DOHH2 (cell line): ENCODE data around the gene C2orf15.
"Not testable (repeated sequence)": the region's sequence is repeated elsewhere in the genome, so short reads cannot be mapped to it uniquely, and the experiment has no call there.

Experiments
- H3F3A ChIP-seq: fragments of 200-600 bp; sonication (generic), shearing (Covaris generic); 2 replicates; pipeline ENCODE4 v1.6.0; 2016; ENCODE audit warnings: antibody characterized with exemption, mild to moderate bottlenecking; ENCODE audit not compliant: control insufficient read depth, insufficient read depth
- H3K27ac ChIP-seq: fragments of 200-600 bp; sonication (generic); 2 replicates; pipeline ENCODE4 v1.5.1; 2014; ENCODE audit warnings: low read depth, mild to moderate bottlenecking, low read length, moderate library complexity
- H3K27me3 ChIP-seq: fragments of 200-600 bp; sonication (generic); 2 replicates; pipeline ENCODE4 v1.6.1; 2014; ENCODE audit warnings: mild to moderate bottlenecking, low read length, mixed read lengths; ENCODE audit not compliant: control insufficient read depth
- H3K36me3 ChIP-seq: fragments of 200-600 bp; sonication (generic); 2 replicates; pipeline ENCODE4 v1.6.1; 2014; ENCODE audit warnings: mild to moderate bottlenecking, low read length, moderate library complexity, mixed read lengths; ENCODE audit not compliant: control insufficient read depth
- H3K4me1 ChIP-seq: fragments of 200-600 bp; sonication (generic); 2 replicates; pipeline ENCODE4 v1.6.1; 2014; ENCODE audit warnings: mild to moderate bottlenecking, low read length, mixed read lengths; ENCODE audit not compliant: control insufficient read depth
- H3K4me2 ChIP-seq: fragments of 200-600 bp; sonication (generic); 2 replicates; pipeline ENCODE4 v1.6.0; 2014; ENCODE audit warnings: mild to moderate bottlenecking, low read length, moderate library complexity
- H3K4me3 ChIP-seq: fragments of 200-600 bp; sonication (generic); 2 replicates; pipeline ENCODE4 v1.5.1; 2014; ENCODE audit warnings: mild to moderate bottlenecking, low read length, mixed read lengths
- H3K79me2 ChIP-seq: fragments of 200-600 bp; sonication (generic); 2 replicates; pipeline ENCODE4 v1.6.1; 2014; ENCODE audit warnings: mild to moderate bottlenecking, low read length, mixed read lengths; ENCODE audit not compliant: control insufficient read depth
- H3K9me2 ChIP-seq: fragments of 200-600 bp; sonication (generic); replicated peaks from 2 replicates; pipeline ENCODE4 v1.6.1; 2014; ENCODE audit warnings: mild to moderate bottlenecking, low read length, mixed read lengths; ENCODE audit not compliant: control insufficient read depth
- H3K9me3 ChIP-seq: fragments of 200-600 bp; sonication (generic); 2 replicates; pipeline ENCODE4 v1.6.1; 2014; ENCODE audit warnings: antibody characterized with exemption, low read length, mixed read lengths; ENCODE audit not compliant: control insufficient read depth, insufficient read depth
- H4K20me1 ChIP-seq: fragments of 200-600 bp; sonication (generic); 2 replicates; pipeline ENCODE4 v1.6.0; 2014; ENCODE audit warnings: low read depth, mild to moderate bottlenecking, antibody characterized with exemption, low read length, moderate library complexity; ENCODE audit not compliant: control insufficient read depth, insufficient read depth
- EZH2phosphoT487 ChIP-seq: fragments of 200-600 bp; sonication (generic); IDR thresholded peaks from 2 replicates; pipeline ENCODE4 v1.6.1; 2017; ENCODE audit warnings: borderline replicate concordance, mild to moderate bottlenecking, antibody characterized with exemption, low read length, moderate library complexity, mixed read lengths
- TF ChIP-seq, protein P1 (sequence below): fragments of 200-600 bp; sonication (generic); IDR thresholded peaks from one replicate; pipeline ENCODE4 v1.5.1; 2014; ENCODE audit warnings: antibody characterized with exemption, mild to moderate bottlenecking, low read depth, low read length; ENCODE audit not compliant: poor library complexity, severe bottlenecking

The C2orf15 gene

DNA sequence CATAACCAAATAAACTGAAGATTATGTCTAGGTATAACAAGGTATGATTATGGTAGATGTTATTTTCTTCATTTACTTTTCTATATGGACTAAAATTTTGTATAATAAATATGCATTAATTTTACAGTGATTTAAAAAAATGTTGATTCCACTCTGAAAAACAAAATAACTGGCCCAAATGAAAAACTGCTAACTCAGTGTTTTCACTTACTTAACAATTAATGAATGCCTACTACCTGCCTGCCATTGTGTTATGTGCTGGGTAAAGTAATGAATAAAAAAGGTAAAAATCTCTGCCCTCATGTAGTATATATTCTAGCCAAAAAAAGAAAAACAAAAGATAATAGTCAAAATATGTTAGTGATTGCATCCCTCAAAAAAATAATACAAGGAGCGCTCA is 29.6 kb upstream of the C2orf15 start:
- Histone ChIP-seq H3K4me3 (no peak overlapping the region), H3K4me2 (no peak overlapping the region)
- TF ChIP-seq, protein P1, sequence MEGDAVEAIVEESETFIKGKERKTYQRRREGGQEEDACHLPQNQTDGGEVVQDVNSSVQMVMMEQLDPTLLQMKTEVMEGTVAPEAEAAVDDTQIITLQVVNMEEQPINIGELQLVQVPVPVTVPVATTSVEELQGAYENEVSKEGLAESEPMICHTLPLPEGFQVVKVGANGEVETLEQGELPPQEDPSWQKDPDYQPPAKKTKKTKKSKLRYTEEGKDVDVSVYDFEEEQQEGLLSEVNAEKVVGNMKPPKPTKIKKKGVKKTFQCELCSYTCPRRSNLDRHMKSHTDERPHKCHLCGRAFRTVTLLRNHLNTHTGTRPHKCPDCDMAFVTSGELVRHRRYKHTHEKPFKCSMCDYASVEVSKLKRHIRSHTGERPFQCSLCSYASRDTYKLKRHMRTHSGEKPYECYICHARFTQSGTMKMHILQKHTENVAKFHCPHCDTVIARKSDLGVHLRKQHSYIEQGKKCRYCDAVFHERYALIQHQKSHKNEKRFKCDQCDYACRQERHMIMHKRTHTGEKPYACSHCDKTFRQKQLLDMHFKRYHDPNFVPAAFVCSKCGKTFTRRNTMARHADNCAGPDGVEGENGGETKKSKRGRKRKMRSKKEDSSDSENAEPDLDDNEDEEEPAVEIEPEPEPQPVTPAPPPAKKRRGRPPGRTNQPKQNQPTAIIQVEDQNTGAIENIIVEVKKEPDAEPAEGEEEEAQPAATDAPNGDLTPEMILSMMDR, result no peak
- no peak for TF ChIP-seq EZH2phosphoT487

DNA sequence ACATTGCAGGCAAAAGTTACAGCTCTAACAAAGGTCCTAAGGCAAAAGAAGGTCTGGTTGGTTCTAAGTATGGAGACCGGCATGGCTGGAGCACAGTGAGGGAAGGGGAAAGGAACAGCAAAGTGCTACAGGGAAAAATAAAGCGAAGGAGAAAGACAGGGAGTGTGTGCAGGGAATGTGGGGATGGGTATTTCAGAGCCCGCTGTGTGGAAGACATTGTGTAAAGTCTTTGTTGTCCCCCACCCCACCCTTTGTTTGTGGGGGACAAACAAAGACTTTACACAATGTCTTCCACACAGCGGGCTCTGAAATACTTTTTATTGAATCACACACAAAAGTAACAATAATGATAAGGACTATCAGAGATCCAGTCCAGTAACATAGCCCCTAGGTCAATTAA is 28.9 kb upstream of the C2orf15 start:
- Histone ChIP-seq H3K4me1 (no peaks in the 10 kb centered on the region), H3K4me2 (no peak overlapping the region), H3K79me2 (no peaks in the 10 kb centered on the region), H4K20me1 (no peaks in the 10 kb centered on the region), H3K27me3 (no peaks in the 10 kb centered on the region), H3K36me3 (no peaks in the 10 kb centered on the region), H3F3A (no peaks in the 10 kb centered on the region), H3K27ac (no peak overlapping the region), H3K9me2 (no peaks in the 10 kb centered on the region), H3K4me3 (no peak overlapping the region), H3K9me3 (no peaks in the 10 kb centered on the region)
- TF ChIP-seq, protein P1, result no peak
- no peak for TF ChIP-seq EZH2phosphoT487

More for the DNA sequence above, 29.6 kb upstream of the C2orf15 start:
- Histone ChIP-seq H3K9me3 (no peaks in the 10 kb centered on the region), H3K36me3 (no peaks in the 10 kb centered on the region), H3K4me1 (peaks cover 2% of the 10 kb centered on the region), H3K27ac (no peak overlapping the region), H3K27me3 (no peaks in the 10 kb centered on the region), H3F3A (no peaks in the 10 kb centered on the region), H4K20me1 (no peaks in the 10 kb centered on the region), H3K9me2 (no peaks in the 10 kb centered on the region), H3K79me2 (no peaks in the 10 kb centered on the region)

DNA sequence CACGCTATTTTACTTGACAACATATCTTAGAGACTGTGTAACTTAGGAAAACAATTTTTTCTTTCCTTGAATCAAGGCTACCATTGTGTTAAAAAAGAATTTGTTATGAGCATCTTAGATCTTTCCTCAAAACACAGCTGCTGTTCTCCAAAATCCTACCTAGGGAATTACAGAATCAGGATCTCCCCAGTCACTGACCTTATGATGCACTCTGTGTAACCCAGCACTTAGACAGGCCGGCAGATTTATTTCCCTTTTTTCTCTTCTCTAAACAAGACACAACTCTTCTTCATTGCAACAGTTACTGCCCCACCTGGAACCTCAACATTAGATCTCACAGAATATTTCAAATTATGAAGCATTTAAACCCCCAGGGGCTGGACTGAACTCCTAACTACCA is 13.5 kb upstream of the C2orf15 start:
- H3F3A ChIP-seq, result no peaks in the 10 kb centered on the region
- no peak overlapping the region for H3K4me3 ChIP-seq
- no peaks in the 10 kb centered on the region for H3K27me3 ChIP-seq
- no peak overlapping the region for H3K4me2 ChIP-seq
- H3K9me3 ChIP-seq, result peaks cover 5% of the 10 kb centered on the region; the same call in 1 of the 2 replicates
- H4K20me1 ChIP-seq, result no peaks in the 10 kb centered on the region
- TF ChIP-seq, protein P1, result no peak
- H3K36me3 ChIP-seq, result peaks cover 19% of the 10 kb centered on the region
- no peaks in the 10 kb centered on the region for H3K79me2 ChIP-seq
- no peaks in the 10 kb centered on the region for H3K4me1 ChIP-seq
- H3K27ac ChIP-seq, result no peak overlapping the region
- H3K9me2 ChIP-seq, result no peaks in the 10 kb centered on the region

DNA sequence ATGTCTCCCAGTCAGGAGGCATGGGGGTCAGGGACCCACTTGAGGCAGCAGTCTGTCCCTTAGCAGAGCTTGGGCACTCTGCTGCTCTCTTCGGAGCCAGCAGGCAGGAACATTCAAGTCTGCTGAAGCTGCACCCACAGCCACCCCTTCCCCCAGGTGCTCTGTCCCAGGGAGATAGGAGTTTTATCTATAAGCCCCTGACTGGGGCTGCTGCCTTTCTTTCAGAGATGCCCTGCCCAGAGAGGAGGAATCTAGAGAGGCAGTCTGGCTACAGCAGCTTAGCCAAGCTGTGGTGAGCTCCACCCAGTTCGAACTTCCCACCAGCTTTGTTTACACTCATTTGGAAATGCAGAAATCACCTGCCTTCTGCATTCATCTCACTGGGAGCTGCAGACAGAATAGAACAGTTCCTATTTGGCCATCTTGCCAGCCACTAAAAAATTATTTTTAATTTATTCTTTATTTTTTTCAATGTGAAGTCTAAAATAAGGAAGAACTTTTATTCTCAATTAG is 6.4 kb upstream of the C2orf15 start:
- not testable (repeated sequence) for H3F3A ChIP-seq, H3K27me3 ChIP-seq, H3K4me1 ChIP-seq, H3K9me3 ChIP-seq, H3K9me2 ChIP-seq, H4K20me1 ChIP-seq, H3K36me3 ChIP-seq, H3K4me2 ChIP-seq, H3K4me3 ChIP-seq, H3K27ac ChIP-seq, H3K79me2 ChIP-seq
